GM10266 (cell line): ENCODE measurements around the gene GUCA1C.

ENCODE experiments used
- DNase-seq: peaks from one replicate; pipeline ENCODE4 v3.0.0; 2012; ENCODE audit errors: extremely low spot score
- TF ChIP-seq, protein P1 (sequence below): IDR thresholded peaks from 2 replicates; pipeline ENCODE4 v1.5.1; 2012; ENCODE audit warnings: mild to moderate bottlenecking, low read depth; ENCODE audit not compliant: control insufficient read depth, insufficient read depth; ENCODE audit errors: missing control alignments

GUCA1C gene, protein sequence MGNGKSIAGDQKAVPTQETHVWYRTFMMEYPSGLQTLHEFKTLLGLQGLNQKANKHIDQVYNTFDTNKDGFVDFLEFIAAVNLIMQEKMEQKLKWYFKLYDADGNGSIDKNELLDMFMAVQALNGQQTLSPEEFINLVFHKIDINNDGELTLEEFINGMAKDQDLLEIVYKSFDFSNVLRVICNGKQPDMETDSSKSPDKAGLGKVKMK

DNA sequence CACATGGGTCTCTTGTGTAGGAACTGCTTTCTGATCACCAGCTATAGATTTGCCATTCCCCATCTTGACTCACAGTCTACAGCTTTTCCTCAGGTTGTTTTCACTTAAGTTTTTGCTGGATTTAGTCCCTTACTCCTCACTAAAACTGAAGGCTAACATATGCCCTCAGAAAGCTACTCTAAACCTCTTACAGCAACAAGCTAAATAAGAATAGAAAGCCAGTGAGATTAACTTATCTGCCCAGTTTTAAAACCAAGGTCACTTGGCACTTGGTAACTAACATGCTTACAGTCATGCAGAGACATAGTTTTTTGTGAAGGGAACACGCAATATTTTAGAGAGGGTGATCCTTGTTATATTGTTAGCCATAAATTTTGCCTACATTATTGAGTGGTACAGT lies at the start of gene GUCA1C:
Gene GUCA1C (minus strand): TSS at position 180 of the 400 bp plus-strand sequence. CDS start 117 bp downstream, at position 63.
- DNase-seq = no peak
- TF ChIP-seq, protein P1, sequence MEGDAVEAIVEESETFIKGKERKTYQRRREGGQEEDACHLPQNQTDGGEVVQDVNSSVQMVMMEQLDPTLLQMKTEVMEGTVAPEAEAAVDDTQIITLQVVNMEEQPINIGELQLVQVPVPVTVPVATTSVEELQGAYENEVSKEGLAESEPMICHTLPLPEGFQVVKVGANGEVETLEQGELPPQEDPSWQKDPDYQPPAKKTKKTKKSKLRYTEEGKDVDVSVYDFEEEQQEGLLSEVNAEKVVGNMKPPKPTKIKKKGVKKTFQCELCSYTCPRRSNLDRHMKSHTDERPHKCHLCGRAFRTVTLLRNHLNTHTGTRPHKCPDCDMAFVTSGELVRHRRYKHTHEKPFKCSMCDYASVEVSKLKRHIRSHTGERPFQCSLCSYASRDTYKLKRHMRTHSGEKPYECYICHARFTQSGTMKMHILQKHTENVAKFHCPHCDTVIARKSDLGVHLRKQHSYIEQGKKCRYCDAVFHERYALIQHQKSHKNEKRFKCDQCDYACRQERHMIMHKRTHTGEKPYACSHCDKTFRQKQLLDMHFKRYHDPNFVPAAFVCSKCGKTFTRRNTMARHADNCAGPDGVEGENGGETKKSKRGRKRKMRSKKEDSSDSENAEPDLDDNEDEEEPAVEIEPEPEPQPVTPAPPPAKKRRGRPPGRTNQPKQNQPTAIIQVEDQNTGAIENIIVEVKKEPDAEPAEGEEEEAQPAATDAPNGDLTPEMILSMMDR = no peak

DNA sequence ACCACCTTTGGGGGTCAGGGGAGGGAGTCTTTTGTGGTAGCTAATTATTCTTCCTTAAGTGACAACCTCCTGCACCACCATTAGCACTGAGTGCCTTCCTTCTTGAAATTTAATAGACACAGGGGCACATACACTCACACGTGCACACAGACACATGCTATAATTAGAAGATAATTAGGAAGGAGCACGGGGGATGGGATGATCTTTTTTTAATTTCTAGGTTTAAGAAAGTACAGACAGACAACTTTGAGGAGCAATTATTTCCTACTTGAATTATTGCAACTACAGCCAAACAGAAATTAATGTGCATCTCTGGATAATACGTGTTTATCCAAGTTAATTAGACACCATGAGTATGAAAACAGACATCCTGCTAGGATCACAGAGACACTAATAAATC lies 44.8 kb upstream of the GUCA1C start:
- TF ChIP-seq, protein P1 = no peak
- no peak for DNase-seq

DNA sequence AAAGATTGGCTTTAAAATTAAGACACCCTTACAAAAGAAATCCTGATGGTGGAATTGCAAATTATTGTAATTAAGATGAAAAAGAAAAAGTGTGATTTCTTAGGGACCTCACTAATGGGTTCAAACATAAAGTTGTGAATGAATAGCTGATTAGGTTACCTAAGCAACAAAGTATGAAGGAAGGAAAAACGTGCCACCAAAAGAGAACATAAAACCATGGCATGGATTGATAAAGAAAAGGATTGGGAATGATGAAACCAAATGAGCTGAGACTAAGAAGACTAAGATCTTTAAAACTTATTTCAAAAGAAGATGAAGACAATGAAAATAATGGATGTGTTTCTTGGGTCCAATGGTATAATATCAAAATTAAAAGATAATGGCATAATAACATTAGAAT lies 32.2 kb upstream of the GUCA1C start:
- TF ChIP-seq, protein P1 = no peak
- DNase-seq = no peak

DNA sequence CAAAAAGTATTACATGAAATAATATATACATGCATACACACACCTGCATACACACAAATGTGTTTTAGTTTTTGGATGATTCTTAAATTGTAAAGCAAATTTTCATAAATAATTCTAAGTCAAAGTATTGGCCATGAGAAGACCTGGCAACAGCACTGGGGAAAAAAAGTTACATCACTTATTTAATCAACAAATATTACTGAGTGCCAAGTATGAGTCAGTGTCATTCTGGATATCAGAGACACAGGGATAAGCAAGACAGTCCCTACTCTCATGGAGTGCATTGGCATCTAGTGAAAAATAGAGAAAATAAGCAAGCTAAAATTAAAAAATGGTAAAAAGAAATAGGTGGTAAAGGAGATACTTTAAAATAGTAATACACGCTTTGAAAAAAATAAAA lies 29.4 kb upstream of the GUCA1C start:
- DNase-seq = no peak
- TF ChIP-seq, protein P1 = no peak

DNA sequence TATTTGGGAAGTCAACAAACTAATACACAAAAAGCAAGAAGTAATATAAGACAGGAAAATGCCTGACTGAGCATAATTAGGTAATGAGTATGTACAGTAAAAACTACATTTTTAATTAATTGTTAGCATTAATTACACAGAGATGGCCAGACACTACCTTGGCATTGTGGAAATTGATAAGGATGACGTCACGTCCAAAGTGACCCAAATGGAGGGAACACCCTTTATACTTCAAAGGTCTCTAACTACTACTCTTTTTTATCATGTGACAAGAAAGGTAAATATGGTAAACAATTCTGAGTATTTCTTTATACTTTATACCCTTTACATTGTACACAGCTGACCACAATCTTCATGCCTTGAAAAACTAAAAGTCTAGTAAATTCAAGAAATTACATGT lies 22.4 kb upstream of the GUCA1C start:
- no peak for DNase-seq
- TF ChIP-seq, protein P1 = no peak

DNA sequence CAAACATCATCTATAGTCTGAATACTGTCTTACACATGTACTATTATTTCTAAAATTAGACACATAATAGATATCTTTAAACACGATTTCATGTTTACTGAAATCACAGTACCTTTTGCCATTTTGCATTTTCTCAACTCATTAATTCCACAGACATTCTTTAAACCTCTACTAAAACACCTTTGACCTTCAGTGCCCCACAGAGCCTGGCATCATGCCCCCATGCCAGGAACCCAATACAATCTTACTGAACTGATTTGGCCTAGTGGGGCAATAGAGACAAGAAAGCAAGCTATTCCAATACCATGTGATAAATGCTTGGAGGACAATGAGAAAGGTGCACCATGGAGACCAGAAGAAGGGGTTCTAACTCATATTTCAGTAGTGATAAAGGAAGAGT lies 19.3 kb upstream of the GUCA1C start:
- TF ChIP-seq, protein P1 = no peak
- DNase-seq = no peak

DNA sequence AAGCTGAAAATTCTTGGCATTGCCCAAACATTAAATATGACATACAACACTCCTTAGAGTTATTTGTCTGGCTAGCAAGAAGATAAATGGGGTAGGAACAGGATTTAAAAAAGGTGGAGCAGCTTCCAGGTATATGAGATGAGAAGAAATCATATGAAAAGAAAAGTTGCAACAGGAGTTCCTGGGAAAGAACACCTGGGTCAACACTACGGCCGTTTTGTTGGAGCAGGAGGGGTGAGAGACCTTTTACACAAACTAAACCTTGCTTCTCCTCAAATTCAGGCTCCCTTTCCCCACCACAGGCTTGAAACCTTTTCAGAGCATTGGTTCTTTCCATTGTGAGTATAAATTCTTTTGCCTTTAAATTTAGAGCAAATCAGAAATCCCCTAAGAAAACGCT lies 18.8 kb upstream of the GUCA1C start:
- DNase-seq = no peak
- TF ChIP-seq, protein P1 = no peak
